Caki2 (cell line): Measurements from ENCODE around the gene SAPCD2. TPM values are rescaled to one million over a fixed set of nuclear protein-coding genes. Genes with fewer than 3 reads are reported as not detected.
"Not testable (repeated sequence)": the region's sequence is repeated elsewhere in the genome, so short reads cannot be mapped to it uniquely, and the experiment has no call there.

Source experiments
- DNase-seq: peaks from one replicate; pipeline ENCODE4 v3.0.0-alpha.2; 2015; ENCODE audit warnings: low read depth
- in situ Hi-C: cut with HindIII; loops from 2 replicates; pipeline ENCODE4 v1.10.0; 2016; ENCODE audit warnings: low sequenced_read_pairs, low pct_unique_long_range_greater_than_20kb, mixed read lengths
- total RNA-seq: library from RNA; depleted of rRNA; stranded (reverse); fragments of >200 nt; shearing (Covaris generic); gene quantifications from 2 replicates; pipeline ENCODE4 v1.2.3, GENCODE V29; 2014; ENCODE audit warnings: low replicate concordance

Gene SAPCD2
- total RNA-seq, 1 experiment from 2014 or later, result 55.0 TPM

DNA sequence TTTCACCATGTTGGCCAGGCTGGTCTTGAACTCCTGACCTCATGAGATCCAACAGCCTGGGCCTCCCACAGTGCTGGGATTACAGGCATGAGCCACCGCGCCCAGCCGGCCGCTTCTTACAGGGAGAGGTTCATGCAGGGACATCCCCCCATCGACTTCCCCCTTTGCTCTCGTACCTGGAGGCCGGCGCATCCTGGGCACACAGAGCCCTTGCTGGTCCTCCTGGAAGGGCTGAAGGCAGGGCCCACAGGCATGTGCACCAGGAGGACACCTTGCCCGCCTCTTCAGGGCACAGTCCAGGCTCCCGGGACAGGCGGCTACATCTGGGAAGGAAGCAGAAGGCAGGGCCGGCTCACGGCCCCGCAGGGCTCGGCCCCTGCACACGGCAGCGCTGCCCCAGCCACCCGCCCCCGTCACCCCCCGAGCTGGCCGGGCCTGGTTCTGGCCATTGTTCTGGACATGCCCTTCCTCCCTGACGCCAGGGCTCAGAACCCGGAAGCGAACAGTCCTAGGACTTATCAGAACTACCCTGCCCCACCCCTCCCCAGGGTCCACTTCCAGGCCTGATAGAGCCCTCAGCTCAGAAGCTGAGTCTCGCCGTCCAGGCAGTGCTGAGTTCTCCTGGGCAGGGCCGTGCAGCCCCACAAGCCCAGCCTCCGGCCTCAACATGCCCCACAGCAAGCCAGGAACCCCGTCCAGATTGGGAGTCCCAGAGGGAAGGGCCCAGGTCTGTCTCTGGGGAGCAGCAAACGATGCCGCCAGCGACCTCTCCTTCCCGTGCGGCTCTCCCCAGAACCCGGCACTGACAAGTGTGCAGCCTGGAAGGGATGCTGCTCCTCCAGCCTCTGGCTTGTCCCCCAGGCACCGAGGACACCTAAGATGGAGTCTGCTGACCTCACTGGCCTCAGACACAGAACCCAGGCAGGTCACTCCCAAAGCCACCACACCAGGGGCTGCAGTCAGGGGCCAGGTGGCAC lies 27.3 kb downstream of the SAPCD2 start:
- no peak for DNase-seq
- in situ Hi-C loops, result no loop called here

DNA sequence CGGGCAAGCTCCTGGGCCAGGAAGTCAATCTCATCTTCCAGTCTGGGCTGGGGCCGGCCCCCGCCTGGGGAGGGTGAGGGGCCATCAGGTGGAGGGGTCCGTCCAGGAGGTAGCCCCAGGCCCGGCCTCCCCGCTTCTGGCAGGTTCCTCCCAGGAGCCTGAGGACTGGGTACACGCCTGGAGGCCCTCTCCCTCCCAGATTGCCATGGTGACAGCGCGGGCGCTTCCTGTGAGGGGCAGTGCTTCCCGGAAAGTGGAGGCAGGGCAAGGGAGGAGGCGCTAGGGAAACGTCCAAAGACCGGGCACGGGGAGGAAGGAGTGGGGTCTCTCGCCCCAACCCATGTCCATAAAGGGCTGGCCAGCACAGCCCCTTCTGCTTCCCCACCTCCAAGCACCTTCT lies 29.2 kb downstream of the SAPCD2 start:
- in situ Hi-C loops, result no loop called here
- no peak for DNase-seq

DNA sequence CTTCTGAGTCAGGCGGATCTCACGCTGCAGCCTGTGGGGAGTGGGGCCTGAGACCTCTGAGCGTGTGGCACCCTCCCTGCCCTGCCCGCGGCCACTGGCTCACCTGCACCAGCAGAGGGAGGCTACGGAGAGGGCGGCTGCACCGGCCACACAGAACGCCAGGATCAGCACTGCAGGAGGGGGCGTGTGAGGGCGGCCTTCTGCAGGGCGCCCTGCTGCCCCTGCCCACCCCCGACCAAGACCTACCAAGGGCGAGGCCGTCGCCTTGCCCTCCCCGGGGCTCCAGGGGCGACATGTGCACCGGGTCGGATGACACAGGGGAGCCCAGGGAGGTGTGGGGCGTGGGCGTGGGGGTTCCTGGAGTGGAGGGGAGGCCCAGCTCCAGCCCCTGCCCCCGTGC lies 29.8 kb downstream of the SAPCD2 start:
- in situ Hi-C loops, result no loop called here
- DNase-seq, result no peak

GRCh38 chr9:137039611-137040366 lies 30.6 kb downstream of the SAPCD2 start:
- in situ Hi-C loops, result no loop called here
- no peak for DNase-seq

DNA sequence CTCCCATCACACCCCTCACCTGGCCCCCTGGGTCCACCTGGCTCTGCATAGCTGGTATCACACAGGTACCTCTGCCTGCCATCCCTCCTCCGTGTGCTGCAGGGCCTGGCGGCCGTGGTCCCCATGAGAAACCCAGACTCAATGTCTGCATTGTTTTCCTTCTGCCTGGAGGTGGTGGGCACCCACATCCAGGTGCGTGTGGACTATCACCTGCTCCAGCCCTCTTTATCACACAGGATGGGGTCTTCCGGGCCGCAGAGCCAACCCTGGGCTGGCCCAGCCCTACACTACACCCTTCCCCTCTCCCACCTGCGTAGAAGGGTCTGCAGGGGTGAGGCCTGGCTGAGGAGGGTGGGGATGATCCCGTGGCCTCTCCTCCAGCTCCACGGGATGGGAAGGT lies 31.4 kb downstream of the SAPCD2 start:
- no peak for DNase-seq

GRCh38 chr9:137037483-137037882 lies 32.9 kb downstream of the SAPCD2 start:
- in situ Hi-C loops, result no loop called here
- no peak for DNase-seq

More for the DNA sequence above, 31.4 kb downstream of the SAPCD2 start:
- in situ Hi-C loops, result no loop called here

GRCh38 chr9:137037035-137037434 lies 33.3 kb downstream of the SAPCD2 start:
- in situ Hi-C loops, result no loop called here
- DNase-seq, result no peak

GRCh38 chr9:137035937-137036336 lies 34.4 kb downstream of the SAPCD2 start:
- no peak for DNase-seq
- in situ Hi-C loops, result no loop called here

- in situ Hi-C loops, result no loop called here
- no peak for DNase-seq
Measured at GRCh38 chr9:137035507-137035834, 34.9 kb downstream of the SAPCD2 start.

DNA sequence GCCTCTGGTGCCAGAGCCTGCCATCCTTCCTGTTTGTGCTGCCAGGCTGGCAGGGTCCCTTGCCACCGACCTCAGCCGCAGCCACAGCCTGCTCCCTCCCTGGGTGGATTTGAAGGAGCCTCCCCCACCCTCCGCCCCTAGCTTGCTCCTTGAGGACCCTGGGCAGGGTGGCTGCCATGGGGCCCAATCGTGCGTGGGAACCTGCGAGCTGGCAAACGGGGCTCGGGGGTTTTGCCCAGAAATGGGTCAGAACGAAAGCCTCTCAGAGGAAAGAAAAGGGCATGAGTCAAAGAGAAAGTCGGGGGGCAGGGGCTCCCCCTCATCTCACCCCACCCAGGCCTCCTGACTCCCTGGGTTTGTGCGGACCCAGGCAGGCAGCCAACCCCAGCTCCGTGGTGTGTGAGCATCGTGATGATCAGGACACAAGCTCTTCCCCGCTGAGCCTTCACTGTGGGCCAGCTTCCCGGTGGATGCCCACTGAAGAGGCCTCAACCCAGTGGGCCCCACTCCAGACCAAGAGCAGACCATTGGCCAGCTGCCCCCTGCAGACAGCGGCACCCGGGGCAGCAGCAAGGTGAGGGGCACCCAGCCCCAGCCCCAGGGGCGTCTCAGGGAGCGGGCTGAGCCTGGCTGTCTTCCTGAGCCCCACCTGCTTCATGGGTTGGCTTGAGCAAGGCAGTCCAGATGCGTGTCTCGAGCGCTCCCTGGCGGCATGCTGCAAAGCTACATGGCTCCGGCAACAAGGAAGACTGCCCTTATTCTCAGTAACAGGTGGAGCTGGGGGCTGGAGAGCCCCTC lies 35.4 kb downstream of the SAPCD2 start:
- DNase-seq, result peak; percentile 58
- in situ Hi-C loops, result no loop called here

- DNase-seq, result no peak
- in situ Hi-C loops, result no loop called here
Measured at GRCh38 chr9:137034039-137034708, 36.2 kb downstream of the SAPCD2 start.

DNA sequence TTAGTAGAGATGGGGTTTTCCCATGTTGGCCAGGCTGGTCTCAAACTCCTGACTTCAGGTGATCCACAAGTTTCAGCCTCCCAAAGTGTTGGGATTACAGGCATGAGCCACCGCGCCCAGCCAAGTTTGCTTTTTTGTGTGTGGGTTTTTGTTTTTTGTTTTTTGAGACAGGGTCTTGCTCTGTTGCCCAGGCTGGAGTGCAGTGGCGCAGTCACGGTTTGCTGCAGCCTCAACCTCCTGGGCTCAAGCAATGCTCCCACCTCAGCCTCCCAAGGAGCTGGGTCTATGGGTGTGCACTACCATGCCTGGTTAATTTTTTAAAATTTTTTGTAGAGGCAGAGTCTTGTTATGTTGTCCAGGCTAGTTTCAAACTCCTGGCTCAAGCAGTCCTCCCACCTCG lies 36.9 kb downstream of the SAPCD2 start:
- in situ Hi-C loops, DNase-seq: not testable (repeated sequence)

- no peak for DNase-seq
- in situ Hi-C loops, result no loop called here
Measured at GRCh38 chr9:137032858-137033257, 37.5 kb downstream of the SAPCD2 start.

DNA sequence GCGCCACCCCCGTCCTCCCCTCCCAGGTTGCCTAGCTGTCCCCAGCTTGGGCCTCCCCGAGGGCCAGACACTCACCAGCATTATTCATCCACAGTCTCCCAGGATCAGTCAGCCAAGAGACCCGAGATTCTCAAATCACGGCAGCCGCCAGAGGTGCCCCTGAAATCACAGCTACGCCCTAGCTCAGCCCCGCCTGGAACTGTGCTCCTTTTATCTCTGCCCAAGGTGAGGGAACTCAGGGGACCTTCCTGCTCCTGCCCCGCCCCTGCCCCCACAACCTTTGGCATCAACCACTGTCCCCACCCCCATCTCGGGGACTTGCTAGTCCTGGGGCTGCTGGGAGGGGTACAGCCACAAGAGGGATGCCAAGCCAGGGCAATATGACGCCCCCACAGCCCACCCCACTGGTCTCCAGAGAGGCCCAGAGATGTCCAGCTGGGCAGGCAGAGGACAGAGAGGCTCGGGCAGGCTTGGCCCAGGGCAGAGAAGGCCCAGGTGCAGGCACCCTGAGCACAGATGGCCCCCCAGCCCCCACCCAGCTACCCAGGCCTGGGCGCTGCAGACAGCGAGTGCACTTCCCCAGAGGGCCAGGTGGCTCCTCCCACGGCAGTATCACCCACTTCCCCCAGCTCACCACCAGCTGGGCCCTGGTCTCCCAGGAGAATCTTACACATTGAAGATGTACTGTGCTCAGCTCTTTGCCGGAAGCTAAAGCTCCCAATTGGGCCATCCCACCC lies 38.3 kb downstream of the SAPCD2 start, which contains the start of gene FUT7:
FUT7 (minus strand) TSS at position 185 of the 737 bp plus-strand sequence; CDS start at position 88, 97 bp downstream.
- in situ Hi-C loops, result no loop called here
- no peak for DNase-seq

- in situ Hi-C loops, result no loop called here
- DNase-seq, result no peak
Measured at GRCh38 chr9:137030538-137031527, 39.5 kb downstream of the SAPCD2 start.

- DNase-seq, result no peak
- in situ Hi-C loops, result no loop called here
Measured at GRCh38 chr9:137030006-137030405, 40.4 kb downstream of the SAPCD2 start.
